Activated T-cell treated with anti-CD3 and anti-CD28 coated beads, Interleukin-2, amount 50 U/mL, for 1 hour (primary cell): ENCODE data around the gene GRIA3.
"Not testable (repeated sequence)": the region's sequence is repeated elsewhere in the genome, so short reads cannot be mapped to it uniquely, and the experiment has no call there.

Experiments used
- DNase-seq: peaks from one replicate; pipeline ENCODE4 v3.0.0-alpha.2; 2020

GRIA3 gene

DNA sequence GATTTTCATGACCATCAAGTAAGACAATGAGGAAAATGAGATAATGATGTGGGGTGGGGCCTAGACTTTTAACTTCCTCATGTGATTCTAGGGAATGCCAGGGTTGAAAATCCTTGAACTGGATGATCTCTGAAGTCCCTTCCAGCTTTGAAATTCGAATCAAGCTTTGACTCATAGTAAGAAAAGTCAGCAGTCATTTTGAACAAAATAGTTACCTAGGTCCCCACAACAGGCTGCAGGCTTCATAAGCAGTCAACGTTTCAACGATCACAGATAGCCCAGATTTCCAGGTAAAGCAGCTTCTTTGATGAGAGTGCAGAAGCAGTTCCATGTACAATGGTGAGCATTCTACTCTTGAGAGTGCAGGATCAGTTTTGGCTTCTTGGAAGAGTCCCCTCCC, 93.7 kb downstream of the GRIA3 start:
- no peak for DNase-seq

DNA sequence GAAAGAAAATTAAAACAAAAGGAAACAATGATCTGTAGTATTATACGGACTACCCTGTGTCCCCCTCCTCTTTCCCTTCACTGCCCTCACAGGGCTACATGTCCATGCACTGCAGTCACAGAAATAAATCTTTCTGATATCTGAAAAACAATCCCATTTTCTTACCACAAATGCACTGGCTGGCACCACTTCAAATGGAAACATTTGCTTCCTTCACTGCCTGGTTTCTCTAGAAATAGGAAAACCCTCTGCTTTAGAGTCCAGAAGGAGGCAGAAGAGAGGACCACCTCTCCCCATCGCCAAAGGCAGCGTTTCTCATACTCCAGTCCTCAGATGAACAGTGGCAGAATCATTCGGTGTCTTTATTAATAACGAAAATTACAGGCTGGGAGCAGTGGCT, 98.2 kb downstream of the GRIA3 start:
- DNase-seq, result no peak

DNA sequence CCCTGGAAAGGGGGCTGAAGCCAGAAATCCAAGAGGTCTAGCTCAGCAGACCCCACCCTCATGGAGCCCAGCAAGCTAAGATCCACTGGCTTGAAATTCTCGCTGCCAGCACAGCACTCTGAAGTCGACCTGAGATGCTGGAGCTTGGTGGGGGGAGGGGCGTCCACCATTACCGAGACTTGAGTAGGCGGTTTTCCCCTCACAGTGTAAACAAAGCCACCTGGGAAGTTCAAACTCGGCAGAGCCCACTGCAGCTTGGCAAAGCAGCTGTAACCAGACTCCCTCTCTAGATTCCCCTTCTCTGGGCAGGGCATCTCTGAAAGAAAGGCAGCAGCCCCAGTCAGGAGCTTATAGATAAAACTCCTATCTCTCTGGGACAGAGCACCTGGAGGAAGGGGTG, 99.3 kb downstream of the GRIA3 start:
- DNase-seq, result not testable (repeated sequence)

DNA sequence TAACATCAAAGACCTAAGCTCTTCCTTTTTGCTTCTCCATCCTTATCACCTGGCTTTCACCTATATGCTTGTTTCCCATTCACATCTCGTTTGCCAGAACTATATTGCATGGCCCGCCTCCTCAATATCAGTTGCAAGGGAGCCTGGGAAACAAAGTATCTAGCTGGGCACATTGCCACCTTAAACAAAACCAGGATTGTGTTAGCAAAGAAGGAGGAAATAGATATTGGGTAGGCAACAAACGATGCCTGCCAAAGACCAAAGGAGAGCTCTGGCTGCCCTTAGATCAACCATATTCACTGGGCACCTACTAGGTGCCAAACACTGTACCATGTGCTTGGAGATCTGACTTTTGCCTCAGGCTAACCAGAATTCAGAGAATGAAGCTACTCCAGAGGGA, 107.5 kb downstream of the GRIA3 start:
- DNase-seq, result no peak

DNA sequence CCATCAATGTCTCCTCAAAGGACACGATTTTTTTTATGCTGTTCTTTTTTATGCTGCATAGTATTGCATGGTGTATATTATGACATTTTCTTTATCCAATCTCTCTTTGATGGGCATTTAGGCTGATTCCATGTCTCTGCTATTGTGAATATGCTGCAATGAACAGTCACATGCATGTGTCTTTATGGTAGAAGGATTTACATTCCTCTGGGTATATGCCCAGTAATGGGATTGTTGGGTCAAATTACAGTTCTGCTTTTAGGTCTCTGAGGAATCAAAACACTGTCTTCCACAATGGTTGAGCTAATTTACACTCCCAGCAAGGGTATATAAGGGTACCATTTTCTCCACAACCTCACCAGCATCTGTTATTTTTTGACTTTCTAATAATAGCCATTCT, 113.9 kb downstream of the GRIA3 start:
- DNase-seq, result no peak

DNA sequence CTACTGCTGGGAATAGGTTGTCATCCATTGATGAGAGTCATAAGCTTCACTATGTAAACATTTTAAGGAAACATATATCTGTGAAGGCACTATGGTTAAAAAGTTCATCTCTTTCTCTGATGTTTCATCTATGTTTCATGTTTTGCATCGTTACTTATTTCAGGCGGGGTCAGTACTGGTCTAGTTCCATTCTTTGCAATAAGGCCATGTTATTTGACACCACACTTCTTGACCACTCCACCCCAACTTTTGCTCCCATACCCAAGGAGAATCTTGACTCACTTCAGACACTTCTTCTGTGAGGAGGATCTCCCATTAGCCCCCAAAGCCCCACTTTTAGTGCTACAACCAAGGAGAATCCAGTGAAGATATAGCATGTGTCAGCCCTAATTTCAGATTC, 119.4 kb downstream of the GRIA3 start:
- no peak for DNase-seq

DNA sequence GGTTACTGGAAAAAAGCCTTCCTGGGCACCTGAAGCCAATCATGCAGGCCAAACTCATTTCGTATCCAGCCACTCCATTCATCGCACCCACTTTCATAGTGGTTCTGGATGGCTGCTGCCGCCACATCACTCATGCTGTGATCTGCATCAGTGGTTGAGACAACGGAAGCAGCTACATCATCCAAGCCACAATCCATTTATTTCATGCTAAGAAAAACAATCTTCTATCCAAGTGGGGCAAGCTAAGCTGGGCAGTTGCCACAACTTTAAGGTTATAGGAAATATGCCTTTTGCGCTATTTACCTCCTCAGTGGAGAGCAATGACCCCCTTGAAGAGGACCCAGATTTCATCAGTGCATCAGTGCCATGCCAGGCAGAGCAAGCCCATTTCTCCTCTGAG, 124.6 kb downstream of the GRIA3 start:
- DNase-seq, result no peak

DNA sequence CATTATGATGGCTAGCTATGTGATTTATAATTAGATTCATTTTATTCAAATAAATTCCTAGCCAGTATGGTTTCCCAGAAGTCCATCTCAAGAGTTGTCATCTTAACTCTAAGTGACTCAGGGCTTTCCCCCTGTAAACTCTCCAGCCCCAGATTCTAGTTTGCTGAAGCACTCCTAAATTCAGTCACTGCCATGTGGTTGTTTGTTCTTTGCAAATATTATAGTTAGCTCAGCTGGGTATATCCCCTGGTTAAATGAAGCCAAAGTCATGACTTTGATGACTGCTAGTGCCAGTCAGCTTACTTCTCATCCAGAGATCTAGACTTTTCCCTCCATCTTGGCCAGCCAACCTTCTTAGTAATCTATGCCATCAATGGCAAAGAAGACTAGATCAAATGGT, 126.0 kb downstream of the GRIA3 start:
- no peak for DNase-seq

DNA sequence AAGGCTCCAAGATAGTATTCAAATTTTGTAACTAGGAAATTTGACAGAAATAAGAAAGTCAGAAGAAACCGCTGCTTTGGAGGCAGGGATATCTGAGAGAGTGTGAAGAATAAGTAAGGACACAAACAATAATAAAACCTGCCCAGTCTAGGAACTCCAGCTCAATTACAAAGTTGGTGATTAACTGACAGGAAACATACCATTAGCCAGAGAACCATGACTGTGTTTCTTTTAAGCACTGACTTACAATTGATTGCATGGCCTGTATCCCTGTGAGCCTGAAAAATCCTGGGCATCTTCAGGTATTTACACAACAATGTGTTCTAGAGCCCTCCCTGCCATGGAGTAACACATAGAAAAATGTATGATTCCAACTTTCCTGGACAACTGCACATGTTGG, 127.4 kb downstream of the GRIA3 start:
- DNase-seq, result no peak

DNA sequence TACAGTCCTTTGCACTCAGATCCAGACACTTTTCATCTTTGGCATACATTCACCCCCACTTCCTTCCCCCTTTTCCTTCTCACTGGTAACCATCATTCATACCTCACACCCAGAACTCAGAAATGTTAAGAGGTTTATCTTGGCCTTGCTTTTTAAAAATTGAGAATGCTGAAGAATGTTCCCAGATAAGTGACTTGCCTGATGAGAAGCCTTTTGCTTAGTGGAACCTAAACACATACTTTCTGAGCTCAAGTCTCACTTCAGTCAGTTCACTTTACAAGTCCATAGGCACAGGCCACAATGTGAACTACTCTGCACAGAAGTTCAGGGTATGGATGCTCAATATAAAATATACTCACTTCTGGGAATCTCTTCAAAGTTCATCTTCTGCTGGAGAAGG, 129.4 kb downstream of the GRIA3 start:
- no peak for DNase-seq

DNA sequence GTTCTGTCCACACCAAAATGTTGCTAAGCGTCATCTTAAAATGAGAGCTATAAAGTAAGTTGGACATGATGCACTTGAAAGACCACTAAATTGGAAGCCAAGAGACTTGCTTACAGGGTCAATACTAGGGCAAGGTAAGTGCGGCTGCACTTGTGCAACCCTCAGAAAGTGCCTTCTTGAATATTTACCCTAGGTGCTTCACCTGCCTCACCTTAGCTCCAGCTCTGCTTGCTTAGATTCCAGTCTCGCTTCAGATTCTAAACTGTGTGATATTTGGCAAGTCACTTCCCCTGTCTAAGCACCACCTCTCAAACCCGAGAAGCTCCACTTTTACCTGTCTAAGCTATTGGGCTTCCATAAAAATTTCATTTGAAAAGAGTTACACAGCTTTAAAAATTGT, 136.5 kb downstream of the GRIA3 start:
- DNase-seq, result no peak

DNA sequence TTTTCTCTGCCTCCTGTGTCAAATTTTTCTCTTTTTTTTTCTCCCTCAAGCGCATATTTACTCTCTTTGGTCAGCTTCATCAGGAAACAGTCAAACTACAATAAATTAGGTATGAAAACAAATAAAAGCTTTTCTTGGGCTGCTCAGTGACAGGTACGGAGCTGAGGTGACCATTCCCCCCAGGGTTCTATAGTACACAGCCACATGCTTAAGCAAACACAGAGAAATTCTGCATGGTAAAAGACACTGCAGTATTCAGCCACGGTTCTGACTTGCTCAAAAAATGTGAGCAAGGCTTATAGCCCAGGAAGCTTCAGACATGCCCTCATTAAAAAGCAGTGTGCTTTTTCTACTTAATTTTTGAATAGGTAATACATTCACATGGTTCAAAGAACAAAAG, 138.5 kb downstream of the GRIA3 start:
- no peak for DNase-seq

DNA sequence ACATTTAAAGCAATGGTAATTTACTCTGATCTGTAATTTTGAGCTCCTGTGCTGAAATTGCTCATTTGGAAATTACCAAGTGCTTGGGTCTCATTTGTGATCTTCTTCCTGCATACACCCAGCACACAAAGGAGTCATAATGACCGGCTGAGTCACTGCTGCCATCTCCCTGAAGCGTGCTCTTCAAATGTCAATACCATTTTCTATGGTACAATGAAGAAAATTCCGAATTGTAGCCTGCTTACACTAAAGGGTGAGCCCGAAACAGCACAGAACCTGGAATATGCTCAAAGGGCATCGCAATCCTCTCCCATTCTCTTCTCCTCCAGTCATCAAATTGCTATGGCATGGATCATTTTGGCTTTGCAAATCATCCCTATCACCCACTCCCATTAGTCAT, 140.5 kb downstream of the GRIA3 start:
- no peak for DNase-seq

DNA sequence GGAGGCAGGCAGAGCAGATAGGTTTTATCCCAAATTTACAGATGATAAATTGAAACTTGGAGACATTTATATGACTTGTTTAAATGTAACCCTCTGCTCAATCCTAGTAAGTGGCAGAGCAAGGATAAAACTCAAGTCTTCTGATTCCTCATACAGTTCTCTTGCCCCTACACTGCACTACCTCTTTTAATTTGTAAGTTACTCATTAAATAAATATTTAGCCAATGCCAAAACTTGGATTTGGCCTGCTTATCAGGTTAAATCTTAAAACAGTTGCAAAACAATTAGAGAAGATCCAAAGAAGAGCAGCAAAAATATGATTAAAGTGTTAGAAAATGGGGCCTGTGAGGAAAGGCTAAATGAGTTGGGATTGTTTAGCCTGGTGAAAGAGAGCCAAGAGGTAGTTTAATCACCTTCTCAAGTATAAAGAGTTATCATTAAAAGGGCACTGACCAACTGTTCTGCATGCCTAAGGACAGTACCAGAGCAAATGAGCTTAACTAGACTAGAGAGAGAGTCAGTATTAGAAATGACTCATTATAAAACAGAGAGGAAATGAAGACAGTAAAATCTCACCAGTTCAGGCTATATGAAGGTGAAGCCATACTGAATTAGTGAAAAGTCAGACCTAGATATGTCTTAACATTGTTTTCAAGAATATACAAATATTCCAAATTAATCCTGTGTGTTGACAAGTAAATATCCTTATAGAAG, 146.3 kb downstream of the GRIA3 start:
- DNase-seq, result no peak

DNA sequence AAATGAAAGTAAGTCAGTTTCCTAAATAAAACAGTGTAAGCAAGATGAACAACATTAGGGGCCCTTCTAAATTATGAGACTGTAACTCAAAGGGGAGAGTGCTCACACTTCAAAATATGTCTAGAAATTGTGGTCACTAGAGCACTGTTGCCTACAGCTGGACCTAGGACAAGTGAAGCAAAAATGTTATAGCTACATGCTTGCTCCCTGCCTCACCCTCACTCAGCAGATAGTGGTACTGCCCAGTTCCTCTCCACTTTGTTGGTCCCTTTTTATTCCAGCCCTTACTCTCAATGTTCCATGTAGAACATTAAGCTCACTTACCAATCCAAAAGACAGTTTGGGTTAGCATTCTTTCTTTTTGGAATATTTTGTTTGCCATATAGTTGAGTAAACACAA, 147.3 kb downstream of the GRIA3 start:
- no peak for DNase-seq

DNA sequence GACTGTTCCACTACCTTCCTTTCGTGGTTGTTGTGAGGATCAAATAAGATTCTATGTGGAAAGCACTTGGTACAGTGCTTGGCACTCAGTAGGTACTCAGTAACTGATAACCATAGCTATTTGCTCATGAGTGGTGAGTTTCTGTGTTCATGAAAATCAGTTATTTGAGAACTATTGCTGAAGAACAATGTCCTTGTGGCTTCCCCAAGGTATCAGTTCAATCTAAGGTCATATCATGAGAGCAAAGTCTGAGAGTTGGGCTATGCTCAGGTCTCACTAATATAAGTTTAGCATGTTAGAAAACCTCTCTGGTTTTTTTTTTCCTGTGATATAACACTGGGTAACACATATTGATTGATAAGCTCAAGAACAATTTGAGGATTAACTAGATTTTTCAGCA, 147.8 kb downstream of the GRIA3 start:
- DNase-seq, result no peak

DNA sequence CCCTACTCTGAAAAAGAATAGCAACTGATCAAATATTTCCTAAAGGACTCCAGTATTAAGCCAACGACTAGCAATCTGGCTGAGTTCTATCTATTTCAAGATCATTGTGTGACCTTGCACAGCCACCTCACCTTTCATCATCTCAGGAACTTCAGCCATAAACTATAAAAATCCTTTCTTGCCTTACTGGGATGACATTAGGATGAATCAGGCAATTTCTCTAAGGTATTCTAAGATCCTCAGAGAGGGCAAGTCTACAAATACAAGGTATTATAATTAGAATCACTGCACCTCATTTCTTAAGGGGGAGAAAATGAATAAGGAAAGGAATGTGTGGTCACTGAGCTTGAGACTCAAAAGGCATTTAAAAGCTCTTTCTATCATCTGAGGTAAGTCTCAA, 152.6 kb downstream of the GRIA3 start:
- DNase-seq, result no peak

DNA sequence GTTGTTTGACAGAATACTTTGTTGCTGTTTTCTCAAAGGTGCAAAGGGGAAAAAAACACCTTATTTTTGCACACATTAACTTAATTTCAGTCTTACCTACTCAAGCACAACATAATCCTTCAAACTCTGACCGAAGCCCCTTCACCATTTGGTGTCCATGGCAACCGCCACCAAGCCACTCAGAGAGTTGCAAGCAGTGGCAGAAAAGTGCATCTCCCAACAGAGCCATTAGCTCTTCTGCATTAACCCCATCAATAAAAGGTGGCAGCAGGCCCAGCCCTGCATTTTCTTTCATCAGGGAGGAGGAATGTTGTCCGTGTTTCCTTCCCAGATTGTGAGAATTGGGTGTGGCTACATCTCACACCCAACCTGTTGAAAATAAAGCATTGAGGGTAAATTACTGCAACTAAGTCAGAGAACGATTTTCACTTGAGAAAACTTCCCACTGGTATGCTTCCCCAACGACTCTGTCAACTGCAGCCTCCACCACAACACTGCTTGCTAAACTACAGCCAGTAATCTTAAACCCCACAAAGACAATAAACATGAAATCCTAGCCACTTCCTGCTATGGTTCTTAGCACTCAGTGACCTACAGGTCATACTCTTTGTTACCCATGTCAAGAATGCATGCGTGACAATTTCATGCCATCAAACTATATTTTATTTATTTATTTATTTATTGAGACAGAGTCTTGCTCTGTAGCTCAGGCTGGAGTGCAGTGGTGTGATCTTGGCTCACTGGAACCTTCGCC, 154.0 kb downstream of the GRIA3 start:
- no peak for DNase-seq

DNA sequence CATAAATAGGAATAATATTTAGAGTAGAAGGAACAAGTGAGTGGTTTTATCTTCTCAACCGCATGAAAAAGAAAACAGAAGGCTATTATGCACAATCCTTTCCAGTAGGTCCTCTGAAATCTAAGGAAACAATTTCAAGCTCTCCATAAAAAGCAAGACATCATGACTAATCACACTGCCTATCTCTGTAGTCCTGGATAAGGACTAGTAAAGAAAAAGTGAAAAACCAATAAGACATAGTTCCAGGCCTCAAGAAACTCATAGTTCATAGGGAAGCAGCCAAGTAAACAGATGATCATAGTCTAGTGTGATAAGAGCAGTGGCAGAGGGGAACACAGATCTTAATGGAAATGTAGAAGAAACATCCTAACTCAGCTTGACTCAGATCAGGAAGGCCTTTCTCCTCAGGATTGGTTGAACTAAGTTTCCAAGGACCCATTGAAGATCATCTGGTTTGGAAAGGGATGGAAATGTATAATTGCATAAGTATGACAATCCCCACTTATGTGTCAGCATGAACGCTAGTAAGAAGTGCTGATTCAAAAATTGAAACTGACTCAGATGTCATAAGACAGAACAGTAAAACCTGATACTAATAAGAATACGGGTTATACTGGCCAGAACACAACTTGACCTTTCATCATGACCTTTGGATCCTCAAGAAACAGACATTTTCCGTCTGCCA, 155.3 kb downstream of the GRIA3 start:
- no peak for DNase-seq

DNA sequence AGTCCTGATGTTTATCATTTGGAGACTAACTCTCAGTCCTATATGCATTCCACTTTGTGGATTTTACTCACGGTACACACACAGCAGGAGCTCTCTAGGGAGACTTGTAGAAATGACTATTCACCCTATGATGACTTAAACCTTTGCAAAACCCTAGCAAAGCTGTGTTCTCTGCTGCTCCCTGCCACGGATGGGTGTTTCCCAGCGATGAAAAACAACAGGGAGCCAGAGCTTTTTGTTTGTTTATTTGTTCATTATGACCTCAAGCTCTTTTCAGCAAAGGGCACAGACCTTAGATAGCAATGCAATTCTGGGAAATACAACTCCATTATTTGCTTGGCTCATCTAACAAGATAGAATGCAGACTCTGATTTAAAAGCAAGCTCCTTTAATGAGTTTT, 156.6 kb downstream of the GRIA3 start:
- DNase-seq, result no peak

DNA sequence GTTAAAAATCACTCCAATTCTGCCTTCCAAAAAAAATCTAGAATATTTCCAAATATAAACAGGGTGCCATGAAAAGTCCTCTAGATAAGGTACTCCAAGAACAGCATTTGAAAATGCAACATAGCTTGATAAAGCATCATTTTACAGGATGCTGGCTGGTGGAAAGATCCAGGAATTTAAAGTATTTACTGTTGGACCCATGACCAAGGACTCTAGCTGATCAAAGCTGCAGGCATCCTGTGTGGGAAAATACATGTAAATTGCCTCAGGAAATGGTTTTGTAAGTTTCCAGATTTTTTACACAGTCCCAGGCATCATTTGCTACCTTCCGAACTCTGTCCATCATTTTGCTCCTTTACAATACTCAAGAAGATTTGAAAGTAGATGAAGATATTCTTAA, 164.4 kb downstream of the GRIA3 start:
- no peak for DNase-seq

DNA sequence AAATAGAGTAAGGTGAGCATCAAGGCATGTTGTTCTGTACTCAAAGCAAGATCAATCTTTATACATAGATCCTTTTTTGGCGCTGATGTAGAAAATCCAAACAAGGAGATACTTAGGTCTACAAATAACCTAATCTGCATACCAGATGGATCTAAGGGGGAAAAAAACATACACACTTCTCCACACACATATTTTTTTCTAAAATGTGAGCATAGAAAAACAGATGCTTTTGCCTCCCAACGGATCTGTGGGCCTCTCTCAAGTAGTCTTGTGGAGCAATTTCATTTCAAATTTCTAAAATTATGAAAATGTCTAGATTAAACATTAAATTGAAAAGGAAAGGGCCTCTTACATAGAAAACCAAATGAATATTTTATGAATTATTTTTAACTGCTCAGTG, 166.1 kb downstream of the GRIA3 start:
- DNase-seq, result no peak

DNA sequence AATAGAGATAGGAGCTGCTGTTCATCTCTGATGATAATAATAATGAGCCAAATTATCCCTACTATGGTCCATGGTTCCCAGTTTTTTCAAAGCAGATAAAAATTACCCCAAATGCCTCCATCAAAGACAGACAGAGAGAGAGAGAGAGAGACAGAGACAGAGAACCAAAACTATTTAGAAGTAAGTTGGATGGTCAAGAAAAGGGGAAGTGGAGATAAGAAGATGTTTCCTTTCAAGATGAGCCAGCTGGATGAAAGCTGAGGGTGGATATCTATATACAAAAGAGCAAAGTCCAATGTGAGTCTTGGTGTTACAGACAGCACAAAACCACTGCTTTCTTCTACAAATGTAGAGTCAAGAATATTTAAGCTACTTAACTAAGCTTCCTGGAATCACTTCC, 173.9 kb downstream of the GRIA3 start:
- no peak for DNase-seq

DNA sequence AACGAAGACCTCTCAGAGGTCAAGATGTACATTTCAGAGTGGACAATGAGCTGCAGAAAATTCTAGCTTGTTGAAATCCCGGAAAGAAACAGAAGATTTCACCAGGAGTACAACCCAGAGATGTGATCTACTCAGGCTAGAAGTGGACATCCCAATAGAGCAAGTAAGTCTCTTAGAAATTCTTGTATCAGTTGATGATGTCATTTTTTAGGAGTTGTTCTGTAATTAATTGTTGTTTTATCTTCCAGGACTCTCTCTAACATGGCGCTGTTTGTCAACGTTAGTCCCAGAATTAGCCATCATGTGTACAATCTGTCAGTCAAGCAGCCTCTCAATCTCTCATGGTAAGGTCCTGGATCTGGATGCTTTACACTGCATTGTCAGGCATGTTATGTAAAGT, 174.4 kb downstream of the GRIA3 start:
- DNase-seq, result no peak
